ENCODE data around the gene ZDHHC14.

GRCh38 chr6:157520596-157521361, 139.8 kb downstream of the ZDHHC14 start:
- TF ChIP-seq RNF2 (IDR thresholded peaks at IDR 0.05; ENCODE audit: borderline replicate concordance, low read depth, low read length, missing control alignments, poor library complexity, severe bottlenecking): no peak
- TF ChIP-seq CTCF (IDR thresholded peaks at IDR 0.05; ENCODE audit: control extremely low read depth in 1 of 3, insufficient read depth in 1 of 3, low read depth in 1 of 3, low read length in 3 of 3): no peak
